WTC11 (cell line): ENCODE results near the gene MYPN. TPM values are rescaled to one million over a fixed set of nuclear protein-coding genes. Genes with fewer than 3 reads are reported as not detected.

Source experiments
- ATAC-seq: fragments of 200-7000 bp; cut with Tn5 transposase; 2 replicates; pipeline ENCODE4 v1.10.0; 2021; ENCODE audit warnings: mild to moderate bottlenecking, moderate library complexity
- Bru-seq: library from RNA; stranded (reverse); fragments of 400-500 nt; gene quantifications from one replicate; lab custom pipeline; 2021; lab: Mats Ljungman, UMichigan
- CTCF ChIA-PET: fragments of 300-600 bp; sonication (Branson Sonifier 250); formaldehyde crosslinking; loops from one replicate; lab custom pipeline; 2021; ENCODE audit warnings: antibody characterized with exemption; lab: Charles Lee
- POLR2A ChIA-PET: fragments of 350-600 bp; sonication (Branson Sonifier 250); formaldehyde crosslinking; loops from one replicate; lab custom pipeline; 2021; ENCODE audit warnings: antibody characterized with exemption; lab: Charles Lee
- DNase-seq: peaks from one replicate; pipeline ENCODE4 v3.0.0; 2021; ENCODE audit warnings: low spot score
- H3K27ac Mint-ChIP-seq: 2 replicates; pipeline ENCODE4 v1.8.0; 2021; ENCODE audit warnings: mixed read lengths
- H3K27me3 Mint-ChIP-seq: 2 replicates; pipeline ENCODE4 v1.8.0; 2021; ENCODE audit warnings: low read depth, mild to moderate bottlenecking, moderate library complexity, mixed read lengths
- H3K36me3 Mint-ChIP-seq: 2 replicates; pipeline ENCODE4 v1.8.0; 2021; ENCODE audit warnings: mixed read lengths
- H3K4me1 Mint-ChIP-seq: 2 replicates; pipeline ENCODE4 v1.8.0; 2022; ENCODE audit warnings: mixed read lengths
- H3K4me3 Mint-ChIP-seq: 2 replicates; pipeline ENCODE4 v1.8.0; 2021; ENCODE audit warnings: mild to moderate bottlenecking, moderate library complexity, mixed read lengths
- H3K9me3 Mint-ChIP-seq: 2 replicates; pipeline ENCODE4 v1.8.0; 2021; ENCODE audit warnings: mixed read lengths
- AFF4 ChIP-seq: sonication (generic); formaldehyde crosslinking; IDR thresholded peaks from 2 replicates; pipeline ENCODE4 v1.8.1; 2023; ENCODE audit warnings: mild to moderate bottlenecking, missing genetic modification reagents, borderline replicate concordance
- CREM ChIP-seq: sonication (generic); formaldehyde crosslinking; IDR thresholded peaks from 2 replicates; pipeline ENCODE4 v1.8.1; 2022; ENCODE audit warnings: mild to moderate bottlenecking, missing genetic modification reagents, moderate library complexity
- EMX1 ChIP-seq: fragments of 250-450 bp; sonication (Bioruptor Pico); IDR thresholded peaks from 2 replicates; pipeline ENCODE4 v1.8.0; 2021; ENCODE audit warnings: mild to moderate bottlenecking
- ETV6 ChIP-seq: sonication (generic); formaldehyde crosslinking; IDR thresholded peaks from 2 replicates; pipeline ENCODE4 v1.8.1; 2022; ENCODE audit warnings: mild to moderate bottlenecking, missing genetic modification reagents
- FOXK1 ChIP-seq: sonication (generic); formaldehyde crosslinking; IDR thresholded peaks from 2 replicates; pipeline ENCODE4 v1.8.0; 2022; ENCODE audit warnings: mild to moderate bottlenecking, moderate library complexity, missing genetic modification reagents
- FOXP4 ChIP-seq: sonication (generic); formaldehyde crosslinking; IDR thresholded peaks from 2 replicates; pipeline ENCODE4 v1.8.0; 2022; ENCODE audit warnings: mild to moderate bottlenecking, missing genetic modification reagents
- HMGA2 ChIP-seq: fragments of 250-450 bp; sonication (Bioruptor Pico); IDR thresholded peaks from 2 replicates; pipeline ENCODE4 v1.4.0; 2021; ENCODE audit warnings: mild to moderate bottlenecking, moderate library complexity
- IRF1 ChIP-seq: sonication (generic); formaldehyde crosslinking; IDR thresholded peaks from 2 replicates; pipeline ENCODE4 v1.8.0; 2023; ENCODE audit warnings: missing genetic modification reagents
- SMAD3 ChIP-seq: sonication (generic); formaldehyde crosslinking; IDR thresholded peaks from 2 replicates; pipeline ENCODE4 v1.8.0; 2022; ENCODE audit warnings: missing genetic modification reagents, mild to moderate bottlenecking, borderline replicate concordance
- ZNF121 ChIP-seq: sonication (generic); formaldehyde crosslinking; IDR thresholded peaks from 2 replicates; pipeline ENCODE4 v1.8.0; 2023; ENCODE audit warnings: missing genetic modification reagents
- ZNF263 ChIP-seq: sonication (generic); formaldehyde crosslinking; IDR thresholded peaks from 2 replicates; pipeline ENCODE4 v1.8.1; 2022; ENCODE audit warnings: low read depth, mild to moderate bottlenecking, moderate library complexity, missing genetic modification reagents
- ZNF317 ChIP-seq: sonication (generic); formaldehyde crosslinking; IDR thresholded peaks from 2 replicates; pipeline ENCODE4 v1.8.1; 2023; ENCODE audit warnings: low read depth, mild to moderate bottlenecking, moderate library complexity, missing genetic modification reagents, borderline replicate concordance
- ZNF396 ChIP-seq: fragments of 250-450 bp; sonication (Bioruptor Pico); IDR thresholded peaks from 2 replicates; pipeline ENCODE4 v1.8.0; 2021; ENCODE audit warnings: mild to moderate bottlenecking, moderate library complexity, borderline replicate concordance
- ZSCAN18 ChIP-seq: fragments of 250-450 bp; sonication (Bioruptor Pico); IDR thresholded peaks from 2 replicates; pipeline ENCODE4 v2.1.2; 2022; ENCODE audit warnings: mild to moderate bottlenecking, moderate library complexity
- long read RNA-seq, 3 experiments: library from RNA in 1 of 3; library from capped mRNA in 1 of 3; library from polyadenylated mRNA in 1 of 3; unstranded in 2 of 3; stranded (forward) in 1 of 3; transcript quantifications; one replicate each; pipeline ENCODE4 v2.0.0, GENCODE V29; 2021
- total RNA-seq: library from RNA; stranded (reverse); gene quantifications from 3 replicates; pipeline ENCODE4 v1.2.3, GENCODE V29; 2021
- TF ChIP-seq, protein P1 (sequence below): sonication (generic); formaldehyde crosslinking; IDR thresholded peaks from 2 replicates; pipeline ENCODE4 v1.8.1; 2022; ENCODE audit warnings: missing genetic modification reagents, borderline replicate concordance
- TF ChIP-seq, protein P2 (sequence below): fragments of 250-450 bp; sonication (Bioruptor Pico); IDR thresholded peaks from 2 replicates; pipeline ENCODE4 v1.9.0; 2021; ENCODE audit warnings: mild to moderate bottlenecking
- TF ChIP-seq, protein P3 (sequence below): fragments of 250-450 bp; sonication (Bioruptor Pico); IDR thresholded peaks from 2 replicates; pipeline ENCODE4 v1.9.0; 2021; ENCODE audit warnings: moderate library complexity, mild to moderate bottlenecking, inconsistent platforms, borderline replicate concordance
- TF ChIP-seq, protein P4 (sequence below): sonication (generic); formaldehyde crosslinking; conservative IDR thresholded peaks from 2 replicates; pipeline ENCODE4 v1.8.1; 2023; ENCODE audit warnings: mild to moderate bottlenecking, low read depth, missing genetic modification reagents, moderate library complexity
- TF ChIP-seq, protein P5 (sequence below): sonication (generic); formaldehyde crosslinking; IDR thresholded peaks from 2 replicates; pipeline ENCODE4 v1.8.1; 2023; ENCODE audit warnings: mild to moderate bottlenecking, missing genetic modification reagents

Gene MYPN
- total RNA-seq: 0.05 TPM in 1 of 3 replicates, not detected in the others
- Bru-seq, nascent RNA: percentile 0 among the genes with signal in this experiment
- long read RNA-seq, experiment 1: 0 reads
- long read RNA-seq, experiment 2: 0 reads
- long read RNA-seq, experiment 3: 0 reads

DNA sequence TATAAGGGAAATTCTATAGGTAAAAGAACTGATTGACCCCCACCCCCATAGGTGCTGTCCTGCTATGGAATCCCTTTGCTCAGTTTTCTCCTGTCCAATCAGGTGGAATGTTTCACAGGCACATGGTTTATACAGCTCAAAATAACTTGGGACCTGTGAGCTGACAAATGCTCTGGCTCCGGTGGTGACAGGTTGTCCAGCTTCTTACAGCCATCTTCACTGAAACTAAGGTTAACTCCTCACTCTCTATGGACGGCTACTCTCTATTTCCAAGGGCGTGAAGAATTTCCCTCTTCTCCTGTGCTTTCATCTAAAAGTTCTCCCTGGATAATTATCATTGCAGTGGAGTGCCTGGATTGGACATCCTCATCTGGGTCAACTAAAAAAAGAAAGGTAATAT lies at the start of gene MYPN:
TSS of gene MYPN (plus strand) at position 158 of the 400 bp plus-strand sequence. CDS start 11,951 bp downstream, outside the sequence.
- no peak within 1 kb of the TSS for H3K4me3 Mint-ChIP-seq
- POLR2A ChIA-PET: no interaction called here
- no peaks in the 10 kb centered on the region for H3K9me3 Mint-ChIP-seq
- CTCF ChIA-PET: no interaction called here
- H3K36me3 Mint-ChIP-seq: no peaks in the 10 kb centered on the region
- no peak for DNase-seq
- no peak within 1 kb of the TSS for H3K27ac Mint-ChIP-seq
- H3K4me1 Mint-ChIP-seq: peaks cover 10% of the 10 kb centered on the region; the same call in 1 of the 2 replicates
- TF ChIP-seq EMX1 (CRISPR knock-in tag) (no peak), ZNF263 (CRISPR knock-in tag) (no peak), FOXK1 (CRISPR knock-in tag) (no peak), ZNF317 (no peak)
- TF ChIP-seq, protein P1, sequence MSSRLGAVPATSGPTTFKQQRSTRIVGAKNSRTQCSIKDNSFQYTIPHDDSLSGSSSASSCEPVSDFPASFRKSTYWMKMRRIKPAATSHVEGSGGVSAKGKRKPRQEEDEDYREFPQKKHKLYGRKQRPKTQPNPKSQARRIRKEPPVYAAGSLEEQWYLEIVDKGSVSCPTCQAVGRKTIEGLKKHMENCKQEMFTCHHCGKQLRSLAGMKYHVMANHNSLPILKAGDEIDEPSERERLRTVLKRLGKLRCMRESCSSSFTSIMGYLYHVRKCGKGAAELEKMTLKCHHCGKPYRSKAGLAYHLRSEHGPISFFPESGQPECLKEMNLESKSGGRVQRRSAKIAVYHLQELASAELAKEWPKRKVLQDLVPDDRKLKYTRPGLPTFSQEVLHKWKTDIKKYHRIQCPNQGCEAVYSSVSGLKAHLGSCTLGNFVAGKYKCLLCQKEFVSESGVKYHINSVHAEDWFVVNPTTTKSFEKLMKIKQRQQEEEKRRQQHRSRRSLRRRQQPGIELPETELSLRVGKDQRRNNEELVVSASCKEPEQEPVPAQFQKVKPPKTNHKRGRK (CRISPR knock-in tag): no peak
- no peak for ATAC-seq
- no peaks in the 10 kb centered on the region for H3K27me3 Mint-ChIP-seq

DNA sequence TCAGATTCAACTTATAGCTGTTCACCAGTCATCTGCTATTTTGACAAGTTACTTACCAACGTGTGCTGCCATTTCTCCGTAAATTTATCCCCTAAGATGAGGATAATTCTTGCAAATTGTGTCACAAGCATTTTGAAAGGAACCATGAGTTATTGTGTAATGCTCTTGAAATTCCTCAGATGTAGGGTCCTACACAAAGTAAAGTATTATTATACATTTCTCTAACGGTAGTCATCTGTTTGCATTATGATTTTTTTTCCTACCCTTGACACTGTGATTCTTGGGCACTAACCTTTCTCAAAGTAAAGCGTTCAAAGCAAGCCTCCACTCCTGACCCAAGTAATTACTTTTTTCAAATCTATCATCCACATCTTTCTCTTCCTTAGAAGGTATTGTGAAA lies 42.3 kb upstream of the MYPN start:
- Mint-ChIP-seq H3K4me1 (peaks cover 13% of the 10 kb centered on the region), H3K4me3 (no peak overlapping the region), H3K9me3 (no peaks in the 10 kb centered on the region), H3K36me3 (peaks cover 21% of the 10 kb centered on the region), H3K27ac (no peak overlapping the region), H3K27me3 (no peaks in the 10 kb centered on the region)
- CTCF ChIA-PET: no interaction called here
- POLR2A ChIA-PET: no interaction called here
- ATAC-seq (no peak), DNase-seq (no peak)
- TF ChIP-seq, protein P2, sequence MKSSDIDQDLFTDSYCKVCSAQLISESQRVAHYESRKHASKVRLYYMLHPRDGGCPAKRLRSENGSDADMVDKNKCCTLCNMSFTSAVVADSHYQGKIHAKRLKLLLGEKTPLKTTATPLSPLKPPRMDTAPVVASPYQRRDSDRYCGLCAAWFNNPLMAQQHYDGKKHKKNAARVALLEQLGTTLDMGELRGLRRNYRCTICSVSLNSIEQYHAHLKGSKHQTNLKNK (CRISPR knock-in tag): no peak
- no peak for TF ChIP-seq ETV6 (CRISPR knock-in tag)
- TF ChIP-seq ZNF121: no peak
- TF ChIP-seq, protein P3, sequence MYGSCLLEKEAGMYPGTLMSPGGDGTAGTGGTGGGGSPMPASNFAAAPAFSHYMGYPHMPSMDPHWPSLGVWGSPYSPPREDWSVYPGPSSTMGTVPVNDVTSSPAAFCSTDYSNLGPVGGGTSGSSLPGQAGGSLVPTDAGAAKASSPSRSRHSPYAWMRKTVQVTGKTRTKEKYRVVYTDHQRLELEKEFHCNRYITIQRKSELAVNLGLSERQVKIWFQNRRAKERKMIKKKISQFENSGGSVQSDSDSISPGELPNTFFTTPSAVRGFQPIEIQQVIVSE (CRISPR knock-in tag): no peak
- TF ChIP-seq FOXP4: no peak
- no peak for TF ChIP-seq AFF4 (CRISPR knock-in tag)
- TF ChIP-seq, protein P4, sequence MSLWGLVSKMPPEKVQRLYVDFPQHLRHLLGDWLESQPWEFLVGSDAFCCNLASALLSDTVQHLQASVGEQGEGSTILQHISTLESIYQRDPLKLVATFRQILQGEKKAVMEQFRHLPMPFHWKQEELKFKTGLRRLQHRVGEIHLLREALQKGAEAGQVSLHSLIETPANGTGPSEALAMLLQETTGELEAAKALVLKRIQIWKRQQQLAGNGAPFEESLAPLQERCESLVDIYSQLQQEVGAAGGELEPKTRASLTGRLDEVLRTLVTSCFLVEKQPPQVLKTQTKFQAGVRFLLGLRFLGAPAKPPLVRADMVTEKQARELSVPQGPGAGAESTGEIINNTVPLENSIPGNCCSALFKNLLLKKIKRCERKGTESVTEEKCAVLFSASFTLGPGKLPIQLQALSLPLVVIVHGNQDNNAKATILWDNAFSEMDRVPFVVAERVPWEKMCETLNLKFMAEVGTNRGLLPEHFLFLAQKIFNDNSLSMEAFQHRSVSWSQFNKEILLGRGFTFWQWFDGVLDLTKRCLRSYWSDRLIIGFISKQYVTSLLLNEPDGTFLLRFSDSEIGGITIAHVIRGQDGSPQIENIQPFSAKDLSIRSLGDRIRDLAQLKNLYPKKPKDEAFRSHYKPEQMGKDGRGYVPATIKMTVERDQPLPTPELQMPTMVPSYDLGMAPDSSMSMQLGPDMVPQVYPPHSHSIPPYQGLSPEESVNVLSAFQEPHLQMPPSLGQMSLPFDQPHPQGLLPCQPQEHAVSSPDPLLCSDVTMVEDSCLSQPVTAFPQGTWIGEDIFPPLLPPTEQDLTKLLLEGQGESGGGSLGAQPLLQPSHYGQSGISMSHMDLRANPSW (CRISPR knock-in tag): no peak
- no peak for TF ChIP-seq ZSCAN18 (CRISPR knock-in tag)
- no peak for TF ChIP-seq ZNF263 (CRISPR knock-in tag)
- TF ChIP-seq SMAD3 (CRISPR knock-in tag): no peak
- no peak for TF ChIP-seq HMGA2 (CRISPR knock-in tag)
- TF ChIP-seq ZNF396: no peak
- TF ChIP-seq IRF1 (CRISPR knock-in tag): no peak
- TF ChIP-seq CREM (CRISPR knock-in tag): no peak
- TF ChIP-seq, protein P5, sequence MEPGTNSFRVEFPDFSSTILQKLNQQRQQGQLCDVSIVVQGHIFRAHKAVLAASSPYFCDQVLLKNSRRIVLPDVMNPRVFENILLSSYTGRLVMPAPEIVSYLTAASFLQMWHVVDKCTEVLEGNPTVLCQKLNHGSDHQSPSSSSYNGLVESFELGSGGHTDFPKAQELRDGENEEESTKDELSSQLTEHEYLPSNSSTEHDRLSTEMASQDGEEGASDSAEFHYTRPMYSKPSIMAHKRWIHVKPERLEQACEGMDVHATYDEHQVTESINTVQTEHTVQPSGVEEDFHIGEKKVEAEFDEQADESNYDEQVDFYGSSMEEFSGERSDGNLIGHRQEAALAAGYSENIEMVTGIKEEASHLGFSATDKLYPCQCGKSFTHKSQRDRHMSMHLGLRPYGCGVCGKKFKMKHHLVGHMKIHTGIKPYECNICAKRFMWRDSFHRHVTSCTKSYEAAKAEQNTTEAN (CRISPR knock-in tag): no peak
